ENCODE data around the gene CDT1.

- TF ChIP-seq CTCF (IDR thresholded peaks at IDR 0.05 in 2 of 3, conservative IDR thresholded peaks at IDR 0.05 in 1 of 3; ENCODE audit: control insufficient read depth in 2 of 3, extremely low read depth in 1 of 3, insufficient read depth in 1 of 3, low read depth in 3 of 3, low read length in 3 of 3): no peak
- TF ChIP-seq MAX (IDR thresholded peaks at IDR 0.05; ENCODE audit: low read depth, low read length): no peak
- no peak for TF ChIP-seq NR2F1 (conservative IDR thresholded peaks at IDR 0.05)
- no peak for TF ChIP-seq POLR2AphosphoS2 (IDR thresholded peaks at IDR 0.05; ENCODE audit: low read depth, low read length)
- TF ChIP-seq LARP7 (IDR thresholded peaks at IDR 0.05): no peak
- no peak for TF ChIP-seq BCL3 (IDR thresholded peaks at IDR 0.05; ENCODE audit: borderline replicate concordance, insufficient read depth, low read depth, low read length, poor library complexity, severe bottlenecking)
- no peak for TF ChIP-seq SIX5 (IDR thresholded peaks at IDR 0.05; ENCODE audit: low read depth, low read length, severe bottlenecking)
- no peak for TF ChIP-seq MTA2 (IDR thresholded peaks at IDR 0.05; ENCODE audit: low read depth)
- no peak for TF ChIP-seq REST (IDR thresholded peaks at IDR 0.05; ENCODE audit: low read depth, low read length)
Measured at GRCh38 chr16:88821168-88821850, 17.7 kb downstream of the CDT1 start.
